NCI-H1436 (cell line): ENCODE data around the gene ADGRV1.
"Not testable (repeated sequence)": the region's sequence is repeated elsewhere in the genome, so short reads cannot be mapped to it uniquely, and the experiment has no call there.

Experiments
- DNase-seq: peaks from one replicate; lab custom pipeline; 2025; lab: John Stamatoyannopoulos, UW

ADGRV1 gene

GRCh38 chr5:90809311-90810056 is 250.9 kb downstream of the ADGRV1 start:
- DNase-seq = no peak

GRCh38 chr5:90810211-90810610 is 251.6 kb downstream of the ADGRV1 start:
- no peak for DNase-seq

- DNase-seq = no peak
These were observed 254.8 kb downstream of the ADGRV1 start for GRCh38 chr5:90813392-90813791.

- not testable (repeated sequence) for DNase-seq
These were observed 263.5 kb downstream of the ADGRV1 start for GRCh38 chr5:90822062-90822461.

- no peak for DNase-seq
These were observed 265.8 kb downstream of the ADGRV1 start for GRCh38 chr5:90824436-90824835.

- no peak for DNase-seq
These were observed 271.5 kb downstream of the ADGRV1 start for GRCh38 chr5:90830058-90830457.

- DNase-seq = no peak
These were observed 275.2 kb downstream of the ADGRV1 start for GRCh38 chr5:90833753-90834152.

- no peak for DNase-seq
These were observed 276.1 kb downstream of the ADGRV1 start for GRCh38 chr5:90834711-90835110.

- DNase-seq = no peak
These were observed 284.8 kb downstream of the ADGRV1 start for GRCh38 chr5:90843443-90843842.

GRCh38 chr5:90844931-90845330 is 286.3 kb downstream of the ADGRV1 start:
- no peak for DNase-seq

GRCh38 chr5:90845723-90846554 is 287.3 kb downstream of the ADGRV1 start:
- DNase-seq = no peak

- DNase-seq = not testable (repeated sequence)
These were observed 289.0 kb downstream of the ADGRV1 start for GRCh38 chr5:90847606-90848005.

- no peak for DNase-seq
These were observed 291.3 kb downstream of the ADGRV1 start for GRCh38 chr5:90849939-90850338.

GRCh38 chr5:90852531-90852930 is 293.9 kb downstream of the ADGRV1 start:
- no peak for DNase-seq

- no peak for DNase-seq
These were observed 295.2 kb downstream of the ADGRV1 start for GRCh38 chr5:90853750-90854149.

- DNase-seq = no peak
These were observed 295.6 kb downstream of the ADGRV1 start for GRCh38 chr5:90854169-90854568.

- no peak for DNase-seq
These were observed 296.9 kb downstream of the ADGRV1 start for GRCh38 chr5:90855296-90856010.

- DNase-seq = no peak
These were observed 303.4 kb downstream of the ADGRV1 start for GRCh38 chr5:90861843-90862586.

- DNase-seq = no peak
These were observed 306.6 kb downstream of the ADGRV1 start for GRCh38 chr5:90865180-90865579.

GRCh38 chr5:90866333-90866732 is 307.7 kb downstream of the ADGRV1 start:
- DNase-seq = peak; percentile 40

GRCh38 chr5:90866915-90867731 is 308.5 kb downstream of the ADGRV1 start:
- DNase-seq = no peak
